ENCODE data around the gene MORC3.
"Not testable (repeated sequence)": the region's sequence is repeated elsewhere in the genome, so short reads cannot be mapped to it uniquely, and the experiment has no call there.

Gene MORC3

DNA sequence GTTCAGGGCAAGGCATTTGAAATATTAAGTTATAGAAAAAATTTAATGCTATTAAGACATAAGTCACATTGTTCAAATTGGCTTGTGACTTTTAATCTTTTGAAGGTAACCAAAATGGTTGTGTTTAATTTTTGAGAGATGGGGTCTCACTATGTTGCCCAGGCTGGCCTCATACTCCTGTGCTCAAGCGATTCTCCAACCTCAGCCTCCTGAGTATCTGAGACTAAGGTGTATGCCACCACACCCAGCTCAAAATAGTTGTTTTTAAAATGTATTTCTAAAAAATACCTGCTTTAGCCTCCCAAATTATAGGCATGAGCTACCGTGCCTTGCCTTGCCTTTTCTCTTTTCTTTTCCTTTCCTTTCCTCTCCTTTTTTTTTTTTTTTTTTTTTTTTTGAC is 39.2 kb downstream of the MORC3 start:
- Histone ChIP-seq H3K4me2 (ENCODE audit: low read length) (no peak overlapping the region), H3K9ac (ENCODE audit: low read depth, low read length) (no peak overlapping the region), H3K9me3 (replicated peaks; ENCODE audit: low read length) (no peaks in the 10 kb centered on the region), H3K4me1 (ENCODE audit: control insufficient read depth, insufficient read depth, low read length) (no peaks in the 10 kb centered on the region), H3K36me3 (ENCODE audit: insufficient read depth, low read length) (peaks cover 52% of the 10 kb centered on the region), H3K27me3 (ENCODE audit: control insufficient read depth, insufficient read depth, low read length) (no peaks in the 10 kb centered on the region), H3K4me3 (ENCODE audit: low read length) (no peak overlapping the region)

DNA sequence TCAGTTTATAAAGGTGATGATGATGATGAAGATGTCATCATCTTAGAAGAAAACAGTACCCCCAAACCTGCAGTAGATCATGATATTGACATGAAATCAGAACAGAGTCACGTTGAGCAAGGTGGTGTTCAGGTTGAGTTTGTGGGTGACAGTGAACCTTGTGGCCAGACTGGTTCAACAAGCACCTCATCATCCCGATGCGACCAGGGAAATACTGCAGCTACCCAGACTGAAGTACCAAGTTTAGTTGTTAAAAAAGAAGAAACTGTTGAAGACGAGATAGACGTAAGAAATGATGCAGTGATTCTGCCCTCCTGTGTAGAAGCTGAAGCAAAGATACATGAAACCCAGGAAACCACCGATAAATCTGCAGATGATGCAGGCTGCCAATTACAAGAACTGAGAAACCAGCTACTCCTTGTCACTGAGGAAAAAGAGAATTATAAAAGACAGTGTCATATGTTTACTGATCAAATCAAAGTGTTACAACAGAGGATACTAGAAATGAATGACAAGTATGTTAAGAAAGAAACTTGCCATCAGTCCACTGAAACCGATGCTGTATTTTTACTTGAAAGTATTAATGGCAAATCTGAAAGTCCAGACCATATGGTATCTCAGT is 49.2 kb downstream of the MORC3 start:
- H3K36me3 ChIP-seq (ENCODE audit: insufficient read depth, low read length): peaks cover 75% of the 10 kb centered on the region
- no peaks in the 10 kb centered on the region for H3K27me3 ChIP-seq (ENCODE audit: control insufficient read depth, insufficient read depth, low read length)
- H3K9ac ChIP-seq (ENCODE audit: low read depth, low read length): no peak overlapping the region
- no peak overlapping the region for H3K4me3 ChIP-seq (ENCODE audit: low read length)
- H3K4me2 ChIP-seq (ENCODE audit: low read length): no peak overlapping the region
- no peaks in the 10 kb centered on the region for H3K4me1 ChIP-seq (ENCODE audit: control insufficient read depth, insufficient read depth, low read length)
- H3K9me3 ChIP-seq (replicated peaks; ENCODE audit: low read length): no peaks in the 10 kb centered on the region

- Histone ChIP-seq H3K27me3 (ENCODE audit: control insufficient read depth, insufficient read depth, low read length) (no peaks in the 10 kb centered on the region), H3K9me3 (replicated peaks; ENCODE audit: low read length) (no peaks in the 10 kb centered on the region), H3K4me2 (ENCODE audit: low read length) (no peak overlapping the region), H3K36me3 (ENCODE audit: insufficient read depth, low read length) (peaks cover 43% of the 10 kb centered on the region), H3K9ac (ENCODE audit: low read depth, low read length) (no peak overlapping the region), H3K4me3 (ENCODE audit: low read length) (no peak overlapping the region), H3K4me1 (ENCODE audit: control insufficient read depth, insufficient read depth, low read length) (no peaks in the 10 kb centered on the region)
Measured at GRCh38 chr21:36375994-36376393, 56.0 kb downstream of the MORC3 start.

GRCh38 chr21:36377391-36377842 is 57.4 kb downstream of the MORC3 start:
- Histone ChIP-seq H3K27me3 (ENCODE audit: control insufficient read depth, insufficient read depth, low read length) (no peaks in the 10 kb centered on the region), H3K4me2 (ENCODE audit: low read length) (no peak overlapping the region), H3K9me3 (replicated peaks; ENCODE audit: low read length) (no peaks in the 10 kb centered on the region), H3K4me3 (ENCODE audit: low read length) (no peak overlapping the region), H3K36me3 (ENCODE audit: insufficient read depth, low read length) (peaks cover 36% of the 10 kb centered on the region), H3K4me1 (ENCODE audit: control insufficient read depth, insufficient read depth, low read length) (peaks cover 9% of the 10 kb centered on the region), H3K9ac (ENCODE audit: low read depth, low read length) (no peak overlapping the region)

DNA sequence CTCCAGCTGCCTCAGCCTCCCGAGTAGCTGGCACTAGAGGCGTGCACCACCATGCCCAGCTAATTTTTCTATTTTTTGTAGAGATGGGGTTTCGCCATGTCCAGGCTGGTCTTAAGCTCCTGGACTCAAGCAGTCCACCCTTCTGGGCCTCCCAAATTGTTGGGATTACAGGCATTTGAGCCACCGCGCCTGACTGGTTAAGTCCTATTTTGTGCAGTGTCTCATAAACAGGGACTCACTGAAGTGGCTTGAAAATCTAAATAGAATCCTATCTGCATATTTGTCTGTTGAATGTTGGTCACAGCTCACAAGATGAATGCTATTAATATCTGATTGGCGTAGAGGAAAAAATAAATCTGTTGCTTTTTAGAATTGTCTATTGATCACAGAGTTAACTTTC is 59.3 kb downstream of the MORC3 start:
- H3K9me3 ChIP-seq (replicated peaks; ENCODE audit: low read length): no peaks in the 10 kb centered on the region
- H3K9ac ChIP-seq (ENCODE audit: low read depth, low read length): no peak overlapping the region
- H3K36me3 ChIP-seq (ENCODE audit: insufficient read depth, low read length): peaks cover 26% of the 10 kb centered on the region
- H3K4me1 ChIP-seq (ENCODE audit: control insufficient read depth, insufficient read depth, low read length): peaks cover 9% of the 10 kb centered on the region
- H3K27me3 ChIP-seq (ENCODE audit: control insufficient read depth, insufficient read depth, low read length): no peaks in the 10 kb centered on the region
- no peak overlapping the region for H3K4me3 ChIP-seq (ENCODE audit: low read length)
- H3K4me2 ChIP-seq (ENCODE audit: low read length): no peak overlapping the region

DNA sequence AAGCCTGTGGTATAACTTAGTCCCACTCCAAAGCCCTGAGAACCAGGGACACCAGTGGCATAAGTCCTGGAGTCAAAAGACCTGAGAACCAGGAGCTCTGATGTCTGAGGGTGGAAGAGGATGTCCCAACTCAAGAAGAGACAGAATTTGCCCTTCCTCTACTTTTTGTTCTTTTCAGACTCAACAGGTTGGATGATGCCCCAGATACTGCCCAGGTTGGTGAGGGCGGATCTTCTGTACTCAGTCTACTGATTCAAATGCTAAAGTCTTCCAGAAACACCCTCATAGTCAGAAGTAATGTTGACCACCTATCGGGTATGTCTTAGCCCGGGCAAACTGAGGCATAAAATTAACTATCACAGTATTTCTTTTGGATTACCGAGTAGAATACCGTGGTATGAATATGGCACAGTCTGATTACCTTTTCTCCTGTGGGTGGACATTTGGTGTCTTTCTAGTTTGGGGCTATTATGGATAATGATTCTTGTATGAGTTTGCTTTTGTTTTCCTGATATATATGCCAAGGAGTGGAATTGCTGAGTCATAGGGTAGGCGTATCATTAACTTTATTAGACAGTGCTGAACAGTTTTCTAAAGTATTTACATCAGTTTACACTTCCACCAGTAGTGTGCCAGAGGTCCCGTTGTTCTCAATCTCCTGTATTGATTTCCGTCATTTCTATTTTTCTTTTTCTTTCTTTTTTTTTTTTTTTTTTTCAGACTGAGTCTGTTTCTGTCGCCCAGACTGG is 62.0 kb downstream of the MORC3 start:
- Histone ChIP-seq H3K9ac (ENCODE audit: low read depth, low read length) (no peak overlapping the region), H3K4me1 (ENCODE audit: control insufficient read depth, insufficient read depth, low read length) (peaks cover 16% of the 10 kb centered on the region), H3K4me2 (ENCODE audit: low read length) (no peak overlapping the region), H3K4me3 (ENCODE audit: low read length) (no peak overlapping the region), H3K9me3 (replicated peaks; ENCODE audit: low read length) (no peaks in the 10 kb centered on the region), H3K36me3 (ENCODE audit: insufficient read depth, low read length) (peaks cover 15% of the 10 kb centered on the region), H3K27me3 (ENCODE audit: control insufficient read depth, insufficient read depth, low read length) (no peaks in the 10 kb centered on the region)

DNA sequence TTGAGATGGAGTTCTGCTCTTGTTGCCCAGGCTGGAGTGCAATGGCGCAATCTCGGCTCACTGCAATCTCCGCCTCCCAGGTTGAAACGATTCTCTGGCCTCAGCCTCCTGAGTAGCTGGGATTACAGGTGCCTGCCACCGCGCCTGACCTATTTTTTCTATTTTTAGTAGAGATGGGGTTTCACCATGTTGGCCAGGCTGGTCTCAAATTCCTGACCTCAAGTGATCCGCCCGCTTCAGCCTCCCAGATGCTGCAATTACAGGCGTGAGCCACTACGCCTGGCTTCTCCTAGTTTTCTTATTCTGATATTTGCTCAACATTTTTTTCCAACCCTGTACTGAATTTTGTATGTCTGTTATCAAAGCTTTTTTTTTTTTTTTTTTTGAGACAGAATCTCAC is 62.7 kb downstream of the MORC3 start:
- H3K4me2 ChIP-seq (ENCODE audit: low read length); H3K9ac ChIP-seq (ENCODE audit: low read depth, low read length); H3K36me3 ChIP-seq (ENCODE audit: insufficient read depth, low read length); H3K9me3 ChIP-seq (replicated peaks; ENCODE audit: low read length); H3K27me3 ChIP-seq (ENCODE audit: control insufficient read depth, insufficient read depth, low read length); H3K4me3 ChIP-seq (ENCODE audit: low read length): not testable (repeated sequence)
- peaks cover 16% of the 10 kb centered on the region for H3K4me1 ChIP-seq (ENCODE audit: control insufficient read depth, insufficient read depth, low read length)

DNA sequence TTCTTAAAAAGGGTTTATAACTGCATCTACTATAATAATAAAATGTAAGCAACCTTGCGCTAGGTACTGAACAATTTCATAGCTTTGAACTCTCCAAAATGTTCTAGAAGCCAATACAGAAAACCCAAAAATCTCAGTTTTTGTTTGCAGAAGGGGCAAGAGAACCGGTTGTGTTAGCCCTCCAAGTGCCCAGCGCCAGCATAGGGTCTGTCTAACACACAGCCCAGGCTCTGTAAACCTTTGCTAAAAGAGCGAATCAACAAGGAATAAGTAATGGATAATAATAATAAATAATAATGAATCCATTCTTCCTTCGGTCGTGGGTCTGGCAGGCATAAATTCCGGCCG is 64.9 kb downstream of the MORC3 start:
- no peaks in the 10 kb centered on the region for H3K9me3 ChIP-seq (replicated peaks; ENCODE audit: low read length)
- no peaks in the 10 kb centered on the region for H3K27me3 ChIP-seq (ENCODE audit: control insufficient read depth, insufficient read depth, low read length)
- H3K36me3 ChIP-seq (ENCODE audit: insufficient read depth, low read length): peaks cover 6% of the 10 kb centered on the region
- H3K4me2 ChIP-seq (ENCODE audit: low read length): peak overlapping the region; percentile 90
- H3K4me1 ChIP-seq (ENCODE audit: control insufficient read depth, insufficient read depth, low read length): peaks cover 18% of the 10 kb centered on the region
- H3K4me3 ChIP-seq (ENCODE audit: low read length): peak overlapping the region; percentile 88
- no peak overlapping the region for H3K9ac ChIP-seq (ENCODE audit: low read depth, low read length)

- Histone ChIP-seq H3K9ac (ENCODE audit: low read depth, low read length) (peak within 1 kb of the TSS; percentile 81), H3K4me1 (ENCODE audit: control insufficient read depth, insufficient read depth, low read length) (peaks cover 18% of the 10 kb centered on the region), H3K27me3 (ENCODE audit: control insufficient read depth, insufficient read depth, low read length) (no peaks in the 10 kb centered on the region), H3K4me3 (ENCODE audit: low read length) (peak within 1 kb of the TSS; percentile 88), H3K9me3 (replicated peaks; ENCODE audit: low read length) (no peaks in the 10 kb centered on the region), H3K4me2 (ENCODE audit: low read length) (peak within 1 kb of the TSS; percentile 90), H3K36me3 (ENCODE audit: insufficient read depth, low read length) (peaks cover 6% of the 10 kb centered on the region)
Measured at GRCh38 chr21:36385233-36386030, 65.4 kb downstream of the MORC3 start, which contains the start of gene CHAF1B. Gene CHAF1B (plus strand): TSS chr21:36385392. CDS start chr21:36386137, 745 bp downstream.

DNA sequence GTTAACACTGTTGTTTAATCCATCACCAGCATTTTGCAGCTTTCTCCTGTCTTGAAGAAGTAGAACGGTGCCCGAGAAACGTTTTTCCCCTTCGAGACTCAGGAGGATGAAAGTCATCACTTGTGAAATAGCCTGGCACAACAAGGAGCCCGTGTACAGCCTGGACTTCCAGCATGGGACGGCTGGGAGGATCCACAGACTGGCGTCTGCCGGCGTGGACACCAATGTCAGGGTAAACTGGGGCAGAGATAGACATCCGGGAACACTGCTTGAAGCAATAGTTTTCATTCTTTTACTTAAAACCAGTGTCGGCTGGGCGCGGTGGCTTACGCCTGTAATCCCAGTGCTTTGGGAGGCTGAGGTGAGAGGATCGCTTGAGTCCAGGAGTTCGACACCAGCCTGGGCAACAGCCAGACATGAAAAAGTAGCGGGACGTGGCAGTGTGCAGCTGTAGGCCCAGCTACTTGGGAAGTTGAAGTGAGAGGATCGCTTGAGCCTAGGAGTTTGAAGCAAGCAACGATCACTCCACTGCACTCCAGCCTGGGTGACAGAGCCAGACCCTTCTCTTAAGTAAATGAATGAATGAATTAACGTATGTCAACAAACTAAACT is 66.1 kb downstream of the MORC3 start:
- Histone ChIP-seq H3K4me3 (ENCODE audit: low read length) (peak overlapping the region; percentile 88), H3K9ac (ENCODE audit: low read depth, low read length) (peak overlapping the region; percentile 81), H3K27me3 (ENCODE audit: control insufficient read depth, insufficient read depth, low read length) (no peaks in the 10 kb centered on the region)

DNA sequence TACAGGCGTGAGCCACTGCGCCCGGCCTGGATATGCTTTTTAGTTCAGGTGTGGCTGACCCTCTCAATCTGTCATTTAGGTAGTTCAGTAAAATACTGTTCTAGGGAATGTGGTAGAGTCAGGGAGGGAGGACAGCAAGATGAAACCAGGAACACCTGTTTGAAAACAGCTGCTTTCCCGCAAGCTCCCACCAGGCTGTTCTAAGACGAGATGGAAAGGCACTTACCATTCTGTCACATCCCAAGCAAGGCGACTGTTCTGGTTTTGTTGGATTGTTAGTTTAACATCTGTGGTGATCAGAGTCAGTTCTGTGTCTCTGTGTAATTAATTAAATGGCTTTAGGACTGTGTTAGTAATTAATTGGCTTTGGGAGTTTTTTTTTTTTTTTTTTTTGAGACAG is 68.1 kb downstream of the MORC3 start:
- H3K4me1 ChIP-seq (ENCODE audit: control insufficient read depth, insufficient read depth, low read length): peaks cover 9% of the 10 kb centered on the region
- no peak overlapping the region for H3K4me3 ChIP-seq (ENCODE audit: low read length)
- no peaks in the 10 kb centered on the region for H3K9me3 ChIP-seq (replicated peaks; ENCODE audit: low read length)
- no peak overlapping the region for H3K4me2 ChIP-seq (ENCODE audit: low read length)
- H3K36me3 ChIP-seq (ENCODE audit: insufficient read depth, low read length): peaks cover 2% of the 10 kb centered on the region
- no peaks in the 10 kb centered on the region for H3K27me3 ChIP-seq (ENCODE audit: control insufficient read depth, insufficient read depth, low read length)
- no peak overlapping the region for H3K9ac ChIP-seq (ENCODE audit: low read depth, low read length)

More for the DNA sequence above, 66.1 kb downstream of the MORC3 start:
- peak overlapping the region; percentile 90 for H3K4me2 ChIP-seq (ENCODE audit: low read length)
- H3K4me1 ChIP-seq (ENCODE audit: control insufficient read depth, insufficient read depth, low read length): peaks cover 18% of the 10 kb centered on the region
- H3K9me3 ChIP-seq (replicated peaks; ENCODE audit: low read length): no peaks in the 10 kb centered on the region
- peaks cover 6% of the 10 kb centered on the region for H3K36me3 ChIP-seq (ENCODE audit: insufficient read depth, low read length)
